Kasumi-1 (cell line): ENCODE results near the gene PAX1.

Source experiments
- DNase-seq, 2 experiments: peaks; one replicate each; lab custom pipeline; 2025; lab: John Stamatoyannopoulos, UW

PAX1 gene

DNA sequence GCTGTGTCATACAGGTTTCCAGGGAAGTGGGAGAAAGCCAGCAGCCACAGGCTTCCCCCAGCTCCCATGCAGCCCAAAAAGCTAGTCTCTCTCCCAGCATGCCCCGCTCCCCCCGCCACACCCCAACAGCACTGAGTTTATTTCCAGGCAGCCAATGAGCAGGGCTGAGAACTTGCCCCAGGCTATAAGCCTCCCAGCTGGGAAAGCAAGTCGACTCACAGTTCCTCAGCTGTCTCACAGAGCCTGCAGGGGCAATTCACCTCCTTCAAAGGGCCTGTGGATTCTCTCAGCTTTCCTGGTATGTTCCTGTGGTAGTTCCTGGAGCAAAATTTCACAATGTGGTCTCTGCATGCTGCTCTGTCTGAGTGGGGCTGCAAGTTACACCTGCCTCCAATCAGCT lies 34.2 kb downstream of the PAX1 start:
- DNase-seq: no peak

DNA sequence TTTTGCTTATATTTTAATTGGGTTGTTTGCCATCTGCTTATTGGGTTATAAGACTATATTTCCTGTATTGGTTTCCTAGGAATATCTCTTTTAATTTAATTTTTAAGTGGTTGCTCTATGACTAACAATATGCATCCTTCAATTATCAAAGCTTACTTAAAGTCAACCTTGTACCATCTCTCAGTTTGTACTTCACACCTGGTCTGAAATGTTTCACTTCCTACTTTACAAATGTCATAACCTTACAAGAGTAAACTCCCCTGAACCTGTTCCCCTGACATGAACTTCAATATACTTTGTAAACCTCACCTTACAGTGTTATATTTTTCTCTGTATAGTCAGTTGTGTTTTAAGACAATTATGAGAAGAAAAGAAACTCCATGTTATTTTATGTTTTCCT lies 35.8 kb downstream of the PAX1 start:
- DNase-seq: no peak

DNA sequence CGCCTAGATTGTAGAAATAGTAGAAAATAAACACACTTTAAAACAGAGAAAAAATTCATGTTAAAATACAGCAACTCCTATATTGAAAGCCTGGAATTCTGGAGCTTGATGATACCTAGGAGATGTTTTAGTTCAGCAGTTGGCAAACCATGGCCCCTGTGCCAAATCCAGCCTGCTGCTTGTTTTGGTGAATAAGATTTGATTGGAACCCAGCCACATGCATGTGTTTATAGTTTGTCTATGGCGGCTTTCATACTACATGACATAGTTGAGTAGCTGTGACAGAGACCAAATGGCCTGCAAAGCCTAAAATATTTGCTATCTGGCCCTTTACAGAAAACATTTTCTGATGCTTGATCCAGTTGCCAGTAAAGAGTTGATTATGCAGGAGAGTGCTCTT lies 57.2 kb downstream of the PAX1 start:
- DNase-seq: no peak

DNA sequence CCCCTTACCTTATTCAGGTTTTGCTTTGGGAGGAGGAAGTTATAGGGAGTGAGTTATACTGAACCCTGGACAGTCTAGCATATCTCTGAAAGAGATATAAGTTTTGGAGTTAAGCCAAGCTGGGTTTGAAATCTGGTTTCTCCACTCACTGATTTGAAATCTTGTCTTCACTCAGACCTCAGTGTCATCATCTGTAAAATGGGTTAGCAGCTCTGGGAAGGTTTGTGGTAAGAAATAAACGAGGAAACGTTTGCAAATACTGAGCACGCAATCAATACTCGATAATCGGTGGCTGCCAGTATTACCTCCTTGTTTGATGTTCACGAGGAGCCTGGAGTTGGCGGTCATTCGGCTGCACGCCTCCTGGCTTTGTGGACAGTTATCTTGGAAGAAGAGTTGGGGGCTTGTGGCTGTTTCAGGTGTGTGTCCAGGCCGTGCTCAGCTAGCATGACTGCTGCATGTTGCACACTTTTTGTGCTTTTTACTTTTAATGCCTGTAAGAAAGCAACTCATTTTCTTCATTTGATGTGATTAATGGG lies 61.8 kb downstream of the PAX1 start:
- no peak for DNase-seq

DNA sequence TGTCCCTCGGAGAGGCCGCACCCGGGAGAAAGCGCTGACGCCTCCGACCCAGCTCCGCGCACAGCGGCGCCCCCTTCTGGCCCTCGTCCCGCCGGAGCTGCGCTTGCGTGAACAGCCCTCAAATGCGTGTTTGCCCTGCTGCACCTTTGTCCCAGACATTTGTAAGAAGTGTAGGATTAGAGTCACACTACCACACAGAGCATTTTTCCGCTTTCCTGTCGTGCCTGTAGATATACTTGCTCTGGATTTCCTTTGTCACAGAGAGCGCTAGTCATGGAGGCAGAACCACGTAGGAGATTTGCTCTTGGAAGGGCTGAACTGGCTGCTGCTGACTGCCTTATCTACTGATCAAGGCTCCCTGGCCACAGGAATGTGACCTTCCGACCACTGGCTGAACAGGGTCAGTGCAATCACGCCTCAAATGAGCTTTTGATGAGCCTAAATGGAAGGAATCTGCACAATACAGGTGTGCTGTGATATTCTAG lies 62.3 kb downstream of the PAX1 start:
- DNase-seq: no peak
